Muscle of leg (tissue), 11 donors: Measurements from ENCODE around the gene RUFY3. TPM values are rescaled to one million over a fixed set of nuclear protein-coding genes. Genes with fewer than 3 reads are reported as not detected.

ENCODE experiments used
- DNase-seq: peaks from one replicate; pipeline ENCODE4 v3.0.0; 2013
- H3K27ac ChIP-seq: one replicate; pipeline ENCODE4 v1.5.1; 2013; ENCODE audit warnings: mild to moderate bottlenecking, low read length, control low read depth
- H3K27me3 ChIP-seq: one replicate; pipeline ENCODE4 v1.6.1; 2013; ENCODE audit warnings: low read length; ENCODE audit not compliant: control insufficient read depth, insufficient read depth
- H3K36me3 ChIP-seq: one replicate; pipeline ENCODE4 v1.6.1; 2013; ENCODE audit warnings: low read length; ENCODE audit not compliant: control insufficient read depth, insufficient read depth
- H3K4me1 ChIP-seq: one replicate; pipeline ENCODE4 v1.6.1; 2013; ENCODE audit warnings: low read length; ENCODE audit not compliant: control insufficient read depth, insufficient read depth
- H3K4me3 ChIP-seq: one replicate; pipeline ENCODE4 v1.5.1; 2013; ENCODE audit warnings: low read length, control low read depth
- H3K9me3 ChIP-seq: replicated peaks from 2 replicates; pipeline ENCODE4 v1.6.1; 2013; ENCODE audit warnings: low read depth, low read length; ENCODE audit not compliant: control insufficient read depth
- WGBS: methylation state at CpG from one replicate; pipeline ENCODE4 v1.1.5; 2013; ENCODE audit warnings: missing lambda C conversion rate; ENCODE audit not compliant: insufficient coverage; 5-methylcytosine and 5-hydroxymethylcytosine counted together
- polyA plus RNA-seq, 8 donors: library from polyadenylated mRNA; unstranded; fragments of 120-200 nt; gene quantifications; one replicate each; pipeline versions ENCODE4 v1.2.1 to v1.2.3, GENCODE V29; 2013; ENCODE audit warnings: inconsistent platforms in 1 of 8, low replicate concordance in 1 of 8; ENCODE audit not compliant: insufficient read length in 8 of 8, insufficient read depth in 1 of 8
- total RNA-seq: library from RNA; stranded (reverse); fragments of 120-200 nt; gene quantifications from one replicate; pipeline ENCODE4 v1.2.4, GENCODE V29; 2013

RUFY3 gene
- total and polyA plus RNA-seq, 9 donors: 47.7 to 102 (median 70.2) TPM

DNA sequence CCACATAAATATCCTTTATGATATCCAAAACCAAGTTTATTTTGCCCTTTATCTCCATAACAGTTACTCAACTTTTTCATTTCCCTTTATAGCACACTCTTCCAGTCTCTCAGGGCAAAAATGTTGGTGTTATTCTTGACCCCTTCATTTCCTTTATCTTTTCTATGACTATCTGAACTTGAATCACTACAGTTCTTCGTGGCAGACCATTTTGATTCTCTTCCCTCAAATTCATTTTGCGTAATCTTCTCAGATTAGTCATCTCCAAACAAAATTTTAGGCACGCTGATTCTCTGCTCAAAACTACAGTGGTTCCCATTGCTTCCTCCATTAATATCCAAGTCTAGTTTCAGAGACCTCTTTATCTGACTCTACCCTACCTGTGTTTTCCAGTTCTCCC lies 26.1 kb downstream of the RUFY3 start:
- Histone ChIP-seq H3K4me1 (no peaks in the 10 kb centered on the region), H3K36me3 (no peaks in the 10 kb centered on the region)
- 93% methylated on average over 3 of the region's 3 CpGs for WGBS

DNA sequence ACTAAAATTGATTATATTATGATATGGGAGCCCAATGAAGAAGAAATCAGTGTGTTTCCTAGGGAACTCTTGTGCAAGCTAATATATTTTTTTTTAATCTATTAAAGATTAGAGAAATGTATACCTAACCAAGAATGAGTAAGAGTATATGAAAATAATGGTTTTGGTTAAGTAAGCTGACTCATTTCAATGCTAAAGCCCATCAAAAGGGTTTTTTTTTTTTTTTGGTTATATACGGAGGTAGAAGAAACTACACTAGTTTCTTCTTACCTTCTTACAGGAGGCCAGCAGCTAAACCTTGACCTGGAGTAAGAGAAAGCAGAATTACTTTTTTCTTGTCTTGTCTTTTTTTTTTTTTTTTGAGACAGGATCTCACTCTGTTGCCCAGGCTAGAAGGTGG lies 27.5 kb downstream of the RUFY3 start:
- Histone ChIP-seq H3K27ac (no peak overlapping the region), H3K4me3 (no peak overlapping the region), H3K4me1 (no peaks in the 10 kb centered on the region), H3K9me3 (no peaks in the 10 kb centered on the region), H3K36me3 (no peaks in the 10 kb centered on the region), H3K27me3 (no peaks in the 10 kb centered on the region)
- WGBS: no CpG with 5 or more reads among the region's 1 CpG
- DNase-seq: no peak

More for the DNA sequence above, 26.1 kb downstream of the RUFY3 start:
- no peaks in the 10 kb centered on the region for H3K9me3 ChIP-seq
- no peak overlapping the region for H3K27ac ChIP-seq
- no peak for DNase-seq
- H3K4me3 ChIP-seq: no peak overlapping the region
- no peaks in the 10 kb centered on the region for H3K27me3 ChIP-seq

DNA sequence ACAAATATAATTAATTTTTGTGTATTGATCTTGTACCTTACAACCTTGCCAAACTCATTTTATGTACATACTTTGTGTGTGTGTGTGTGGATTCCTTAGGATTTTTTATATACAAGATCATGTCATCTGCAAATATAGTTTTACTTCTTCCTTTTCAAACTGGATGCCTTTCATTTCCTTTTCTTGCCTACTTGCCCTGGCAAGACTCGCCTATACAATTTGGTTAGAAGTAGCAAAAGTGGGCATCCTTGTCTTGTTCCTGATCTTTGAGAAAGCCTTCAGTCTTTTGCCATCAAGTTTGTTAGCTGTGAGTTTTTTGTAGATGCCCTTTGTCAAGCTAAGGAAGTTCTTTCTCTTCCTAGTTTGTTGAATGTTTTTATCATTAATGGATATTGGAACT lies 30.5 kb downstream of the RUFY3 start:
- H3K36me3 ChIP-seq: no peaks in the 10 kb centered on the region
- no peak for DNase-seq
- no peak overlapping the region for H3K4me3 ChIP-seq
- no peaks in the 10 kb centered on the region for H3K4me1 ChIP-seq
- no peaks in the 10 kb centered on the region for H3K27me3 ChIP-seq
- no CpG with 5 or more reads among the region's 1 CpG for WGBS
- no peaks in the 10 kb centered on the region for H3K9me3 ChIP-seq
- H3K27ac ChIP-seq: no peak overlapping the region

DNA sequence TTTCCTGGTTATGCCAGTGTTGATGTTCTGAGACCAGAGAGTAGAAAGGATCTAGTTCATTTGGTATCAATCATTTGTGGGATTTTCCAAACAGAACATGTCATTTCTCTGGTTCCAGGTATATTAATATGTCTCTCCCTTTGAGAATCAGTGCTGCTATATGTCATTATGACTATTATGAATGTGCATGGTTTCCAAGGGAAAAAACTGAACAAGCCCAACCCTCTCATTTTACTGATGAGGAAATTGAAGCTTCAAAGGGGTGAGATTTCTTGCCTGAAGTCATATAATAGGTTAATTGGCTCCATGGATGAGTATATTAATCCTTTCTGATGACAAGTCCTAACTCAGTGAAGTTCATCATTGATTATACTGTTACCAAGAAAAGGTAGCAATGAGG lies 31.9 kb downstream of the RUFY3 start:
- Histone ChIP-seq H3K36me3 (no peaks in the 10 kb centered on the region), H3K4me1 (no peaks in the 10 kb centered on the region), H3K4me3 (no peak overlapping the region), H3K27ac (no peak overlapping the region), H3K9me3 (no peaks in the 10 kb centered on the region), H3K27me3 (no peaks in the 10 kb centered on the region)
- no peak for DNase-seq

DNA sequence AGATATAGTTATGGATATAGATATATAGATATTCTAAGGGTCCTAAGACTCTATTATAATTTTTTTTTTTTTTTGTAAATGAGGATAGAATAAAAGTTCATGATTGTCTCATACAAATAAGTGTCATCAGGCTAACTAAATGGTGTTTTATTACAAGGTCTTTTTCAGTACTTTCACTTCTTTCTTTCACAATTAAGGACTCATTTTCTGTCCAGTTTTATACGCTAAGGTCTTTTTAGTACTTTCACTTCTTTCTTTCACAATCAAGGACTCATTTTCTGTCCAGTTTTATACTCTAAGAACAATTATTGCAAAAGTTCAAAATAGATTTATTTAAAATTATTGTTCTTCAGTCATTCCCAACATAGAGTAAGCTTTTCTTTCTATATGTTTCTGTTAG lies 32.7 kb downstream of the RUFY3 start:
- no CpG with 5 or more reads among the region's 1 CpG for WGBS
- H3K4me3 ChIP-seq: no peak overlapping the region
- no peak for DNase-seq
- no peak overlapping the region for H3K27ac ChIP-seq
- no peaks in the 10 kb centered on the region for H3K27me3 ChIP-seq
- no peaks in the 10 kb centered on the region for H3K4me1 ChIP-seq
- no peaks in the 10 kb centered on the region for H3K9me3 ChIP-seq
- no peaks in the 10 kb centered on the region for H3K36me3 ChIP-seq

DNA sequence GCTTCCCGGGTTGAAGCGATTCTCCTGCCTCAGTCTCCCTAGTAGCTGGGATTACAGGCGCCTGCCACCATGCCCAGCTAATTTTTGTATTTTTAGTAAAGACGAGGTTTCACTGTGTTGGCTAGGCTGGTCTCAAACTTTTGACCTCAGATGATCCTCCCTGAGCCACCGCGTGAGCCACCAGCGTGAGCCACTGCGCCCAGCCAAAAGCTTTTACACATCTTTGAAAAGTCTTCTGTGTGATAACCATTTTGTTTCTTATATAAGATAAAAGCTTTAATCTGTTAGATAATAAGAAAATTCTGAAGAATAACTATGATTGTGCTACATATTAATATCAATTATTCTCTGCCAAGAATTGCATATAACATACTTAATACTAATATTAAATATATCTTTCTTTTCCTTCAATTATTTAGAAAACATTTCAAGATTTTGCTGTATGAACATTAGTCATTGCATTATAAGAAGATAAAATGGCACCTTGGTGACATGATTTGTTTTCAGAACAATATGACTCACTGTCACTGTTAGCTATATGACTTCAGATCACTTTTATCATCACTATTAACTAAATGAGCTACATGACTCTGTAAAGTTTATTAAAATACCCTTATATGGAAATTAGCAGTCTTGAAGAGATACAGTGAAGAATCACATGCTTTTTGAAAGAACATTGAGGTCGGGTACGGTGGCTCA lies 33.4 kb downstream of the RUFY3 start:
- no peaks in the 10 kb centered on the region for H3K36me3 ChIP-seq
- no peaks in the 10 kb centered on the region for H3K9me3 ChIP-seq
- no peaks in the 10 kb centered on the region for H3K27me3 ChIP-seq
- 100% methylated on average over 1 of the region's 10 CpGs for WGBS
- H3K27ac ChIP-seq: no peak overlapping the region
- no peaks in the 10 kb centered on the region for H3K4me1 ChIP-seq
- no peak overlapping the region for H3K4me3 ChIP-seq
- DNase-seq: no peak

DNA sequence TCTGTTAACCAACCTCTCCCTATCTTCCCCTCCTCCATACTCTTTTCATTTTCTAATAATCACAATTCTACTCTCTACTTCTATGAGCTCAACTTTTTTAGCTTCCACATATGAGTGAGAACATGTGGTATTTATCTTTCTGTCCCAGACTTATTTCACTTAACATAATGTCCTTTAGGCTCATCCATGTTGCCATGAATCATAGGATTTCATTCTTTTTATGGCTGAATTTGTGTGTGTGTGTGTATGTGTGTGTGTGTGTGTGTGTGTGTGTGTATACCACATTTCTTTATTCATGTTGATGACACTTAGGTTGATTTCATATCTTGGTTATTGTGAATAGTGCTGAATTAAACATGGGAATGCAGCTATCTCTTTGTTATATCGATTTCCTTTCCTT lies 37.4 kb downstream of the RUFY3 start:
- H3K27ac ChIP-seq: no peak overlapping the region
- peaks cover 7% of the 10 kb centered on the region for H3K36me3 ChIP-seq
- WGBS: no CpG with 5 or more reads among the region's 1 CpG
- H3K4me1 ChIP-seq: no peaks in the 10 kb centered on the region
- H3K27me3 ChIP-seq: no peaks in the 10 kb centered on the region
- DNase-seq: no peak
- H3K9me3 ChIP-seq: no peaks in the 10 kb centered on the region
- no peak overlapping the region for H3K4me3 ChIP-seq

DNA sequence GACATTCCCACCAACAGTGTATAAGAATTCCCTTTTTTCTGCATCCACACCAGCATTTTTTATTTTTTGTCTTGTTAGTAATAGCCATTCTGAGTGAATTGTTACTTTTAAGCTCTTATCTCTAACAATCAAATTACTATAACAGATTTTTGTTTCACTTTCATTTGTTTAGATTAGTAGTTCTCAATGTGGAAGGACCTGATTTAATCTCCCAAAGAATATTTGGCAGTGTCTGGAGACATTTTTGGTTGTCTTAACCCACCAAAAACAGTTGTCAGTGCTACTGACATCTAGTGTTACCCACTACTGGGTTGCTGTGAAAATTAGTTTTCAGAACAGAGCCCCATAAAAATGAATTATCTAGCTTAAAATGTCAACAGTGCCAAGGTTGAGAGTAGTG lies 37.9 kb downstream of the RUFY3 start:
- Histone ChIP-seq H3K27me3 (no peaks in the 10 kb centered on the region), H3K36me3 (peaks cover 11% of the 10 kb centered on the region), H3K9me3 (no peaks in the 10 kb centered on the region), H3K4me1 (no peaks in the 10 kb centered on the region), H3K4me3 (no peak overlapping the region), H3K27ac (no peak overlapping the region)
- DNase-seq: no peak

DNA sequence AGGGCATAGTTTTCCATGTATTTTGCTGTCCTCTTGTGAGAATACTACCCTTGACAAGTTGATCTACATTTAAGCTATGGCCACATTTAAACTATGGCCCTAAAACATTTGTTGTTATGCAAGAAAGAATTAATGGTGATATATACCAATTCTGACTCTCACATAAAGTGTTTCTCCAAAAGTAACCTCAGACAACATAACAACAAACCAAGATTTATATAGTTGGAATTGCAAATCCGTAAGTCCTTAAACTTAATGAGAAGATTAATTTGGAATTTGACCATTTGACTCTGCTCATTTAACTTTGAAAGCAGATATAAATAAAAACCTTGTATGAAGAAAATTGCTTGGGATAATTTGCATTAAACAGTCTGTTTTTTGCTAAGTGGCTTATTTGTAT lies 38.9 kb downstream of the RUFY3 start:
- Histone ChIP-seq H3K27ac (no peak overlapping the region), H3K4me1 (no peaks in the 10 kb centered on the region), H3K4me3 (no peak overlapping the region), H3K9me3 (no peaks in the 10 kb centered on the region), H3K27me3 (no peaks in the 10 kb centered on the region), H3K36me3 (peaks cover 18% of the 10 kb centered on the region)
- no CpG with 5 or more reads among the region's 1 CpG for WGBS
- no peak for DNase-seq

DNA sequence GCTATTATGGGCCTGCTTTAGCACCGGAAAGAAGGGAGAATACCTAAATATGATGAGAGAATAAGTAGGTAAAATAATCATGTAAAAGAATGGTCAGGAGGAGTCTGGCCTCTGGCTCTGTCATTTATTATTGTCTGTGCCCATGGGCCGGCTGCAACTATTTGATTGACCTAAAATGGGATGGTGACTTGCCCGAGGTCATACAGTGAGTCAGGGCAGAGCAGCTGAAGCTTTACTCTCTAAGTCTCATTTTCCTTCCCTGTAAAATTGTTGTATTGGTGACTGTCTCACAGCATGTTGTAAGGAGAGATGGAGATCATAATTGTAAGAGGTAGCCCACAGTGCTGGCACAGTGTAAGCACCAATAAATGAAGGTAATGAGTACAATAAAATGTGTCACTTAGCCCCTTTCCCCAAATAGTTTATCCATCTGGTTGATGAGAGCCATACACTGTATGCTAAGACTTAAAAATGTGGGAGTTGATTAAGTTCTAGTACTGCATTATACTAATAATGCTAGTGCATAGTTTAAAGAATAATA lies 39.6 kb downstream of the RUFY3 start:
- H3K9me3 ChIP-seq: no peaks in the 10 kb centered on the region
- DNase-seq: no peak
- 100% methylated on average over 2 of the region's 3 CpGs for WGBS
- H3K4me3 ChIP-seq: no peak overlapping the region
- no peaks in the 10 kb centered on the region for H3K27me3 ChIP-seq
- peaks cover 20% of the 10 kb centered on the region for H3K36me3 ChIP-seq
- H3K27ac ChIP-seq: no peak overlapping the region
- no peaks in the 10 kb centered on the region for H3K4me1 ChIP-seq

DNA sequence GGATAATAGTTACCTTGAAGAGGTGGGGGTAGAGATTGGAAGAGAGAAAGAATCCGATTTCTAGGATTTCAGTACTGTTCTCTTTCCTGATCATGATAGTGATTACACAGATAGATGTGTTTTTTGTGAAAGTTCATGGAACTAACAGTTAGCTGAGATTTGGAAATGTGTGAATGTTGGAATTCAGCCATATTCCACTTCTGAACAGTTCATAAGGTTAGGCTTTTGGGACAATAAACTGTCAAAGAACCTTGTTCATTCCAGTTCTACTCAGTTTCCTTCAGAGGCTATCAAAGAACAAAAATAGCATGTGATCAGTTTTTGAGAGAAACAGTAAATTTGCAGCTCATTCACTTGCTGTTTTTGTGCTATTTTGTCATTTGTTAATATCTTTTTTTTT lies 43.6 kb downstream of the RUFY3 start:
- H3K27ac ChIP-seq: no peak overlapping the region
- no peak for DNase-seq
- no peak overlapping the region for H3K4me3 ChIP-seq
- H3K36me3 ChIP-seq: peaks cover 37% of the 10 kb centered on the region
- no peaks in the 10 kb centered on the region for H3K27me3 ChIP-seq
- no CpG with 5 or more reads among the region's 1 CpG for whole genome bisulfite sequencing
- H3K4me1 ChIP-seq: no peaks in the 10 kb centered on the region
- H3K9me3 ChIP-seq: no peaks in the 10 kb centered on the region
